ENCODE data around the gene GPNMB. TPM values are rescaled to one million over a fixed set of nuclear protein-coding genes. Genes with fewer than 3 reads are reported as not detected.

The GPNMB gene
- total and polyA plus RNA-seq, 2 of the 13 experiments (the other 11 are each of a cell fraction or from before 2014, with no cell fraction given): 1.1 to 1.6 TPM

DNA sequence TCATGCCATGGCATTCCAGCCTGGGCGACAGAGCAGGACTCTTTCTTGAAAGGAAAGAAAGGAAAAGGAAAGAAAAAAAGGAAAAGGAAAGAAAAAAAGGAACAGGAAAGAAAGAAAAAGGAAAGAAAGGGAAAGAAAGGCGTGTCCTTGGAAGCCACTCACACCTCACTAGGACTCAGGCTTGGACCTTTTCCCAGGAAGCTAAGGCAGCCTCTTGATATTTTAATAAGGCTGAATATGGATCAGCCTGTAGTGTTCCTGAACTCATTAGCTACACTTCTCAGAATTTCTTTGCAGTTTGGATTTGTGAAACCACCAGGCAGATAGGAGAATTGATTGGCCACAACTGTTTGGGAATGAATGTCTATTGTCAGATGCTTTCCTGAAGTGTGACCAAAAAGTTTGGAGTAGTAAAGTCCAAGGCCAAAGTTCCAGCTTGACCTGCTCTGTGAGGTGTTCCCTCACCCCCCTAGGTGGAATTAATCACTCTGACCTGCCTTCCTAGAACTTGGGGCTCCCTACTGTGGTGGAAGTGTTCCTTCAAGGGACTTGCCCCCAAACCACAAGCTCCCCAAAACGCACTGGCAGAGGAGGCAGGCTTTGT lies 45.5 kb downstream of the GPNMB start (continued):
- TF ChIP-seq, protein P1, sequence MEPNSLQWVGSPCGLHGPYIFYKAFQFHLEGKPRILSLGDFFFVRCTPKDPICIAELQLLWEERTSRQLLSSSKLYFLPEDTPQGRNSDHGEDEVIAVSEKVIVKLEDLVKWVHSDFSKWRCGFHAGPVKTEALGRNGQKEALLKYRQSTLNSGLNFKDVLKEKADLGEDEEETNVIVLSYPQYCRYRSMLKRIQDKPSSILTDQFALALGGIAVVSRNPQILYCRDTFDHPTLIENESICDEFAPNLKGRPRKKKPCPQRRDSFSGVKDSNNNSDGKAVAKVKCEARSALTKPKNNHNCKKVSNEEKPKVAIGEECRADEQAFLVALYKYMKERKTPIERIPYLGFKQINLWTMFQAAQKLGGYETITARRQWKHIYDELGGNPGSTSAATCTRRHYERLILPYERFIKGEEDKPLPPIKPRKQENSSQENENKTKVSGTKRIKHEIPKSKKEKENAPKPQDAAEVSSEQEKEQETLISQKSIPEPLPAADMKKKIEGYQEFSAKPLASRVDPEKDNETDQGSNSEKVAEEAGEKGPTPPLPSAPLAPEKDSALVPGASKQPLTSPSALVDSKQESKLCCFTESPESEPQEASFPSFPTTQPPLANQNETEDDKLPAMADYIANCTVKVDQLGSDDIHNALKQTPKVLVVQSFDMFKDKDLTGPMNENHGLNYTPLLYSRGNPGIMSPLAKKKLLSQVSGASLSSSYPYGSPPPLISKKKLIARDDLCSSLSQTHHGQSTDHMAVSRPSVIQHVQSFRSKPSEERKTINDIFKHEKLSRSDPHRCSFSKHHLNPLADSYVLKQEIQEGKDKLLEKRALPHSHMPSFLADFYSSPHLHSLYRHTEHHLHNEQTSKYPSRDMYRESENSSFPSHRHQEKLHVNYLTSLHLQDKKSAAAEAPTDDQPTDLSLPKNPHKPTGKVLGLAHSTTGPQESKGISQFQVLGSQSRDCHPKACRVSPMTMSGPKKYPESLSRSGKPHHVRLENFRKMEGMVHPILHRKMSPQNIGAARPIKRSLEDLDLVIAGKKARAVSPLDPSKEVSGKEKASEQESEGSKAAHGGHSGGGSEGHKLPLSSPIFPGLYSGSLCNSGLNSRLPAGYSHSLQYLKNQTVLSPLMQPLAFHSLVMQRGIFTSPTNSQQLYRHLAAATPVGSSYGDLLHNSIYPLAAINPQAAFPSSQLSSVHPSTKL (CRISPR knock-in tag; IDR thresholded peaks at IDR 0.05): no peak; the same call in 1 of the 2 replicates
- TF ChIP-seq SALL1 (CRISPR knock-in tag; IDR thresholded peaks at IDR 0.05): peak; percentile 30
- no peak for TF ChIP-seq ZNF574 (CRISPR knock-in tag; IDR thresholded peaks at IDR 0.05)
- no peak for TF ChIP-seq ZMYM3 (CRISPR knock-in tag; IDR thresholded peaks at IDR 0.05)
- no peak for TF ChIP-seq ATF2 (CRISPR knock-in tag; IDR thresholded peaks at IDR 0.05)
- TF ChIP-seq ZNF678 (CRISPR knock-in tag; IDR thresholded peaks at IDR 0.05): no peak
- no peak for TF ChIP-seq ZNF260 (CRISPR knock-in tag; IDR thresholded peaks at IDR 0.05; ENCODE audit: borderline replicate concordance, low read depth)
- TF ChIP-seq ZFP62 (CRISPR knock-in tag; IDR thresholded peaks at IDR 0.05): no peak
- no peak for TF ChIP-seq POGK (CRISPR knock-in tag; conservative IDR thresholded peaks at IDR 0.05)
- no peak for TF ChIP-seq TBP (CRISPR knock-in tag; IDR thresholded peaks at IDR 0.05)
- TF ChIP-seq BHLHE40 (IDR thresholded peaks at IDR 0.05; ENCODE audit: low read length): no peak
- no peak for TF ChIP-seq ZNF343 (CRISPR knock-in tag; IDR thresholded peaks at IDR 0.05)
- no peak for TF ChIP-seq FOXO1 (CRISPR knock-in tag; IDR thresholded peaks at IDR 0.05)
- TF ChIP-seq, protein P2, sequence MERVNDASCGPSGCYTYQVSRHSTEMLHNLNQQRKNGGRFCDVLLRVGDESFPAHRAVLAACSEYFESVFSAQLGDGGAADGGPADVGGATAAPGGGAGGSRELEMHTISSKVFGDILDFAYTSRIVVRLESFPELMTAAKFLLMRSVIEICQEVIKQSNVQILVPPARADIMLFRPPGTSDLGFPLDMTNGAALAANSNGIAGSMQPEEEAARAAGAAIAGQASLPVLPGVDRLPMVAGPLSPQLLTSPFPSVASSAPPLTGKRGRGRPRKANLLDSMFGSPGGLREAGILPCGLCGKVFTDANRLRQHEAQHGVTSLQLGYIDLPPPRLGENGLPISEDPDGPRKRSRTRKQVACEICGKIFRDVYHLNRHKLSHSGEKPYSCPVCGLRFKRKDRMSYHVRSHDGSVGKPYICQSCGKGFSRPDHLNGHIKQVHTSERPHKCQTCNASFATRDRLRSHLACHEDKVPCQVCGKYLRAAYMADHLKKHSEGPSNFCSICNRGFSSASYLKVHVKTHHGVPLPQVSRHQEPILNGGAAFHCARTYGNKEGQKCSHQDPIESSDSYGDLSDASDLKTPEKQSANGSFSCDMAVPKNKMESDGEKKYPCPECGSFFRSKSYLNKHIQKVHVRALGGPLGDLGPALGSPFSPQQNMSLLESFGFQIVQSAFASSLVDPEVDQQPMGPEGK (CRISPR knock-in tag; IDR thresholded peaks at IDR 0.05): no peak
- TF ChIP-seq ZNF230 (CRISPR knock-in tag; IDR thresholded peaks at IDR 0.05): no peak
- TF ChIP-seq HNF4G (IDR thresholded peaks at IDR 0.05; ENCODE audit: borderline replicate concordance, low read depth, low read length): peak; percentile 64; the same call in 1 of the 2 replicates
- TF ChIP-seq HNF4G (CRISPR knock-in tag; IDR thresholded peaks at IDR 0.05; ENCODE audit: borderline replicate concordance, low read depth): no peak
- TF ChIP-seq ASH2L (IDR thresholded peaks at IDR 0.05; ENCODE audit: insufficient read length, low read depth, low read length): peak; percentile 21

Measured in HepG2 (cell line).